GM12874 (cell line): ENCODE results near the gene LILRB2.
"Not testable (repeated sequence)": the region's sequence is repeated elsewhere in the genome, so short reads cannot be mapped to it uniquely, and the experiment has no call there.

Experiments used
- TF ChIP-seq, protein P1 (sequence below): IDR thresholded peaks from 2 replicates; pipeline ENCODE4 v1.5.1; 2011; ENCODE audit warnings: low read depth, mild to moderate bottlenecking, control low read depth, low read length, moderate library complexity; ENCODE audit not compliant: insufficient read depth

Gene LILRB2

DNA sequence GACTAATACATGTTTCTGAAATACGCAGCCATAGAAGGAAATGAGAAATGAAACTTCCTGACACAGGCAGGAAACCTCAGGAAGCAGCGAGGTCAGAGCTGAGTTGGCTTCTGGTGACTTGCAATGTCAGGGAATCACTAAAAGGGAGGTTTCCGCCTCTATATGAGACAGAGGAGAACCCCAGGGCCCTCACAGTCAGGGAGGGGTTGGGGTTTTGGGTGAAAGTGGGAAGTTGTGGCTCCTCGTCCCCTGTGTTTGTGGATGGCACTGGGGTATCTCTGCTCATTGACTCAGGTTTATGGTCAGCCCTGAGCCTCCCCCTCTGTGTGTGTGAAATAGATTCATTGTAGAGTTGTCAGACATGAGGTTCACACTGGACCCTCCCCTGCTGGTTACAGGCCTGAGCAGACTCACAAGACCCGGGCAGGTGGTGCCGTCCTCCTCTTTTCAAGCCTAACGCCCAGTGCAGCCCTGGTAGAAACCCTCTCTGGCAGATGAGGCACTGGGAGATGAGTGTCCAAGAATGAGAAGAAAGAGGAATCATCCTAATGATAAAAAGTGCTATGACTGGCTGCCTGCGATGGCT is 32.8 kb downstream of the LILRB2 start:
- TF ChIP-seq, protein P1, sequence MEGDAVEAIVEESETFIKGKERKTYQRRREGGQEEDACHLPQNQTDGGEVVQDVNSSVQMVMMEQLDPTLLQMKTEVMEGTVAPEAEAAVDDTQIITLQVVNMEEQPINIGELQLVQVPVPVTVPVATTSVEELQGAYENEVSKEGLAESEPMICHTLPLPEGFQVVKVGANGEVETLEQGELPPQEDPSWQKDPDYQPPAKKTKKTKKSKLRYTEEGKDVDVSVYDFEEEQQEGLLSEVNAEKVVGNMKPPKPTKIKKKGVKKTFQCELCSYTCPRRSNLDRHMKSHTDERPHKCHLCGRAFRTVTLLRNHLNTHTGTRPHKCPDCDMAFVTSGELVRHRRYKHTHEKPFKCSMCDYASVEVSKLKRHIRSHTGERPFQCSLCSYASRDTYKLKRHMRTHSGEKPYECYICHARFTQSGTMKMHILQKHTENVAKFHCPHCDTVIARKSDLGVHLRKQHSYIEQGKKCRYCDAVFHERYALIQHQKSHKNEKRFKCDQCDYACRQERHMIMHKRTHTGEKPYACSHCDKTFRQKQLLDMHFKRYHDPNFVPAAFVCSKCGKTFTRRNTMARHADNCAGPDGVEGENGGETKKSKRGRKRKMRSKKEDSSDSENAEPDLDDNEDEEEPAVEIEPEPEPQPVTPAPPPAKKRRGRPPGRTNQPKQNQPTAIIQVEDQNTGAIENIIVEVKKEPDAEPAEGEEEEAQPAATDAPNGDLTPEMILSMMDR, result no peak

DNA sequence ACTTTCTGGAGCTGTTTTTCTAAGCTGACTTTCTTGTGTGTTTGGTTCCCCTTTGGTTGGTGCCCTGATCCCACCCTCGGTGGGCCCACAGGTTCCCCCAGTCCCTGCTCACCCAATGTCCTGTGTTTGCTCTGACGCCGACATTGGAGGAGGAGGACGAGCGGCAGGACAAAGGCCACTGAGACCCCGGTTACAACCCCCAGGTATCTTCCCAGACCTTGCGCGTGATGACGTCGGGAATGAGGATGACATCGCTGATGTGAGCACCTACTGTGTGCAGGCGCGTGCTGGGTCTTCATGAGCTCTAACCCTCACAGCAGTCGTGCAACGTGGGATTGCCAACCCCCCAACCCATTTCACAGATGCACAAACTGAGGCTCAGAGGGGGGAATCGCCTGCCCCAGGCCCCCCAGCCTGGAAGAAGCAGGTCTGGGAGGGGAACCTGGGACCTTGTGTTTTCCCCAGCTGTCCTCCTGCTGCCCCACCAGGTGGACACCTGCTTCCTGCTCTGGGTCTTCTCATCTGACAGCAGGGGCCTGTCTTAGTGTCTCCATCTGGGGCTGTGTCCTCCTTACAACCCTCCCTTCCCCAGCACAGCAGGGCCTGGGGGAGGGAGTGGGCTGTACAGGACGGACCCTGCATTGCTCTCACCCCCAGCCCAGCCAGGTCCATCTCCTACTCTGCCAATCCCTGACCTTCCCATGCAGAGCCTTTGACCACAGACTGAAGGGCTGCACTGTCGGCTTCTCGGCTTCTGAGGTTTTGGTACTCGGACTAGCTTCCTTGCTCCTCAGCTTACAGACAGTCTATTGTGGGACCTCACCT is 33.6 kb downstream of the LILRB2 start:
- TF ChIP-seq, protein P1, result no peak

DNA sequence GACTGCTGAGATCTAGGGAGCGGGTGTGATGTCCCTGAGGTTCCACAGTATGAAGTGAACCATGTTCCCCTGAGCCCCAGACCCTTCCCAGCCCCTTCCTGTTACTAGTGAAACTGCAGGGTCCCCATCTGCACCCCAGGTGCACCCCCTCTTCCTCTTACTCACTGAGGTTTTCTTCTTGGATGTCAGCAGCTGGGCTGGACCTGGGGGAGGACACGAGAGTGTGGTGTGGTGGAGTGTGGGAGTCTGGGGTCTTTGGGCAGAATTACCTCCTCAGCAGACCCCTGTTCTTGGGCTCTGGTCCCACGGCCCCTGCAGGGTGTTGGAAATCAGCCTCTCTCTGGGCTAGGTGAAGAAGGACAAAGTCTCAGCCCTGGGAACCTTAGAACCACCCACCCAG is 35.0 kb downstream of the LILRB2 start:
- TF ChIP-seq, protein P1, result no peak

DNA sequence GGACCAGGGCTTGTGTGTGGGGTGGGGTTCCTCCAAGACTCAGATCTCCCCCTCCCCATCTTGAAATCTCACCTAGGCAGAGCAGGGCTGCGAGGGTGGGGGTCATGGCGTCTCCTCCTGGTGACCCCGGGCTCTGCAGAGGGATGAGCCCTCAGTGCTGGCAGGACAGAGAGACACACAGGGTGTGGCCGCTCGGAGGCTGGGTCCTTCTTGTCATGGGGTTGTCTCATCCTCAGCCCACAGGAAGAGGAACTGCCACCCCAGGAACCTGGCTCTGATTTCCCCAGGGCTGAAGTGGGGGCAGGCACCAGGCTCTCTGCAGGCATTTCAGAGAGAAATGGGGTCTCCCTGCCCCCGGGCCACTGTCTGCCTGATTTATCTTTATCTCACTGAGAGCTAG is 38.3 kb downstream of the LILRB2 start, which contains the start of gene LILRA6:
TSS of gene LILRA6 (minus strand) at position 145 of the 400 bp plus-strand sequence.
- TF ChIP-seq, protein P1, result not testable (repeated sequence)

DNA sequence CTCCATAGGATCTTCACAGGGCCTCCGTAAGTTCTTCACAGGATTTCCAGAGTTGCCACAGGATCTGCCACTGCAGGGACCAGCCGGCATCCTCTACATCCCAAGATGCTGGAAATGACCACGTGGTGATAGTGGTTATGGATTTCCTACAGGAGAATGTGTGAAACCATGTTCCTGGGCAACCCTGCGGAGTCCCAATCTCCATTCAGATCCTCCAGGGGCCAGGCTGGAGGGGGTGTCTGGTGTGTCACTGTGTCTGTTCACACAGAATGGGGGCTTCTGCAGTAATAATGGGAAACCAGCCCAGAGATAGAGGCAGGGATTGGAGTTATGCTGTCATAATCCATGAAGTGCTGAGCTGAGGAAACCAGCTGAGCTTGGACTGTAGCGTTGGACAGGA is 47.0 kb downstream of the LILRB2 start:
- TF ChIP-seq, protein P1, result no peak

DNA sequence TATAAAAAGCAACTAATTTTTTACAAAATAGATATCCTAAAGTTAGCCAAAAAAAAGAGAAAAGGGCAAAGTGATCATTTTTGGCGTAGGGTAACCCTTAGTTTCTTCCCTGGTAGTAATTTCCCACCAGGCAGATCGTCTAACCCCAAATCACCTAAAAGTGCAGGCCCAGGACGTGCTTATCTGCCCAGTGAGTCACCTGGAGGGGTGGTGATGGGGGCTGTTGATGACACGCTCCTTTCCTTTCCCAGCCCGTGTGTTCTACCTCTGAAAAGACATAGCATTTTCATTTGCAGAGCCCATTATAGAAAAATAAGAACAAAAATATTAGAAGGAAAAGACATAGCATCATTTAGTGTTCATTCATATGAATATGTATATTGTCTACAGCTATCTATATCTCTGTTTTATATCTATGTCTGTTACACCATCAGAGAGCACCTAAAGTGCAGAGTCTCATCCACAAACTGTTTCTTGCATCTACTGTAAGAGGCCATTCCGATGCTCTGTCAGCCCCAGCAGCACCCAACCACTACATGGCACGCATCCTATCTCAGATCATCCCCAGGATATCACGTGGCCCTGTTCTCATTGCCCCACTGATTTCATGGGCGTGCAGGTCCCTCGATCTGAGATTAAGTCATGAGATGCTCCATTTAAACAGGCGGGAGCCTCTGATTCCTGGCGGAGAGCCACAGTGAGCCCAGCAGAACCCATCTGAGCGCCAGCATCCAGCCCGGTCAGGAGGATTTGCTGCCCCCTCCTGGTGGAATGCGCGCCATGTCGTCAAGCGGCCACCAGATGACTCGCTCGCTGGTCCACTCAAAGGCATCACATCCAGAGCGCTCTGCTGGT is 49.6 kb downstream of the LILRB2 start:
- TF ChIP-seq, protein P1, result peak; percentile 94

DNA sequence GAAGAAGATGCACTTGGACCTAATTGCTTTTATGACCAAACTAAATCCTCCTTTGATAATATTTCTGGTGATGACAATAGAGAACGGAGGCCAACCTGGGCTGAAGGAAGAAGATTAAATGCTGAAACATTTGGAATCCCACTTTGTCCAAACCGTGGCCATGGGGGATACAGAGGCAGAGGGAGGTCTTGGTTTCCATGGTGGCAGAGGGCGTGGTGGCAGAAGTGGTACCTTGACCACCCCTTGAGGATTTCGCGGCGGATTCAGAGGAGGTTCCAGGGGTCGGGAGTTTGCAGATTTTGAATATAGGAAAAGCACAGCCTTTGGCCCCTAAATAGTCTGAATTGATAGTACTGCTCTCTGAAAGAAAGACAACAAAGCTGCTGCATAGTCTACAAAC is 50.9 kb downstream of the LILRB2 start:
- TF ChIP-seq, protein P1, result no peak
